ENCODE results near the gene GNAO1.

The GNAO1 gene

GRCh38 chr16:56336711-56337110 lies 145.4 kb downstream of the GNAO1 start:
- DNase-seq (ENCODE audit: low read depth) = no peak

- DNase-seq (ENCODE audit: low read depth) = no peak
Observed at GRCh38 chr16:56337131-56337857, 146.0 kb downstream of the GNAO1 start.

DNA sequence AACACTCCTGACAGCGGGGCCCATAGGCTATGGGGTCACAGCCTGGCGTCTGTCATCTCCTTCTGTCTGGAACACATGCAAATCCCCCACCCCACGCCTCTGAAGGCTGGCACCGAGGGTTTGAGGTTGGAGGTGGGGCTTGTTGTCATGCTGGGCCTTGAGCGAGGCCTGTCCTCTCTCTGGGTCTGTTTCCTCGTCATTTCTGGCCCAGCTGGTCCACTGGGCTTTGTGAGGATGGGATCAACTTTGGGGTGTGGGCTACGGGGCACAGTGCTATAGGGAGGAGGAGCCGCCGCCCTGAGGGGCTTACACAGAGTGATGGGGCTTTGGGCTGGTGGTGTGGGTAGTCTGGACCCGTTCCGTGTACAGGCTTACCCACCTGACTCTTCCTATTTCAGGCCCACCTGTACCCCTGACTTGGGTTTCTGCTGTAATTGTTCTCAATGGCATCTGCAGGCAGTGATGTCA lies 146.6 kb downstream of the GNAO1 start:
- no peak for DNase-seq (ENCODE audit: low read depth)

GRCh38 chr16:56338566-56339318 lies 147.5 kb downstream of the GNAO1 start:
- DNase-seq (ENCODE audit: low read depth) = no peak

GRCh38 chr16:56339431-56340195 lies 148.3 kb downstream of the GNAO1 start:
- DNase-seq (ENCODE audit: low read depth) = no peak

GRCh38 chr16:56340416-56340815 lies 149.1 kb downstream of the GNAO1 start:
- no peak for DNase-seq (ENCODE audit: low read depth)

DNA sequence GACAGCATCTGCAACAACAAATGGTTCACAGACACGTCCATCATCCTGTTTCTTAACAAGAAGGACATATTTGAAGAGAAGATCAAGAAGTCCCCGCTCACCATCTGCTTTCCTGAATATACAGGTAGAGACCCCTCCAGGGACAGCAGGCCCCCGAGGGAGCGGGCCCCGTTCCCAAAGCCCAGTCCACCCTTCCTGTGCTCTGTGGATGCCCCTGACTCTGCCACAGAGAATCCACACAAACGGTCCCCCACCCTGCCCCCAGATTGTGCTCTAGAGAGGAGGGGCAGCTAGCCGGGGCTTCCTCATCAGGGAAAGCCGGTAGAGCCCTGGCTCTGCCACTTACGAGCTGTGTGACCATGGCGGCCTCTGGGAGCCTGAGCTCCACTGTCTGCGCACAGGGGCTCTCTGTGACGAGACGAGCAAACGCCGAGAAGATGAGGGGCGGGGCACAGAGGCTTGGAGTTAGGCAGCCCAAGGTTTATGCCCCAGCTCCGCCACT lies 149.6 kb downstream of the GNAO1 start:
- no peak for DNase-seq (ENCODE audit: low read depth)

DNA sequence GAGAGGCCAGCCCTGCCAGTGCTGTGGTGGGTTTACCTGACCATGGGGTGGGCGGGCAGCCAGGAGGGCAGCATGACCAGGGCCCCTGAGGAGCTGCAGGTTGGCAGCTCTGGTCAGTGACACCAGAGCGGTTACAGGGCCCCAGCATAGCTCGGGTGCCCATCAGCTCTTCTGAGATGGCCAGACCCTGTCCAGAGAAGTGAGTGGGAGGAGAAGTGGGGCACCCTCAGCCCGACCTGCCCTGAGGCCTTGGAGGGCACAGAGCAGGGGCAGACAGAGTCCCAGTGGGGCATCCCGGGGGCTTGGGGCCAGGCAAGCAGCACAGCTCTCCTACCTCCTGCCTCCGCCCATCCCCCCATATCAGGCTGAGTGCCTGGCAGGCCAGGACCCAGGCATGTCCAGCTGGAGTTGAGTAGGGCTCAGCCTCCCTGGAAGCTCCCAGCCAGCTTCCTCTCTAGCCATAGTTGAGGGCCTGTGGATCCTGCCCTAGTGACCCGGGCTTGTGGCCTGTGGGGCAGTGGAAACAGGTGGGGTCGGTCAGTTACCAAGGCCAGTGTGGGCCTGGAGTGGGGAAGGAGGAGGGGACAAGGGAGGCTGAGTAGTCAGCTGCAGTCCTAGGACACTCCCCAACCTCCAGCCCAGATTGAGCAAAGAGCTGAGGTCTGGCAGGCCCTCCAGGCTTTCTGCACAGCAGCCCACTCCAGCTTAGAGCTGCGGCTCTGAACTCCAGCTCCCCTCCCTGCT lies 150.5 kb downstream of the GNAO1 start:
- DNase-seq (ENCODE audit: low read depth) = no peak

DNA sequence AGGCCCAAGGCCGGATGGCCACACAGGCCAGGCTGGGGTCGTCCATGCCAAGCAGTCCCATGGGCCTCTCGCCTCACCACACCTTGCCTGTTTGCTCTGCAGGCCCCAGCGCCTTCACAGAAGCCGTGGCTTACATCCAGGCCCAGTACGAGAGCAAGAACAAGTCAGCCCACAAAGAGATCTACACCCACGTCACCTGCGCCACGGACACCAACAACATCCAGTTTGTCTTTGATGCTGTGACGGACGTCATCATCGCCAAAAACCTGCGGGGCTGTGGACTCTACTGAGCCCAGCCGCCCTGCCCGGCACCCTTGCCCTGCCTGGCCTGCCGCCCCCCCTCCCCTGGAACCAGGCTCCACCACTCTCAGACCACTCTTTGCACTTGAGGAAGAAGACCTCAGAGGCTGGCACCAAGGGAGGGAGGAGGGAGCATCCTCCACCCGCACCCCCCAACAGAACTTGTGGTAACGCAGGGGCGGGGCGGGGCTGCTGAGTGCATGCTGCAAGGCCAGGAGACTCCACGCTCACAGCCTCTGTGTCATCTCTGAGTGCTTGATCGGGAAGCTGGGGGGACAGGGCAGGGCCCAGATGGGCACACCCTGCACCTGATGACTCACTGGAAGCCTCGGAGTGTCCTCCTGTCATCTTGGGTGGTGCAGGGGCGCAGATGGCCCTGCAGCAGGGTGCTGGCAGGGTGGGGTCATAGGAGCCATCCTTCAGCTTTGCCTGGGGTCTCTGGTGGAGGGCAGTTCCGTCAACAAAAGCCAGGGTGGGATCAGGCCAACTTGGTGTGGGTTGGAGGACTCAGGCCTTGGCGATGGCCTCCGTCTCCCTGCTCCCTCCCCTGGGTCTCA lies 152.6 kb downstream of the GNAO1 start:
- no peak for DNase-seq (ENCODE audit: low read depth)

DNA sequence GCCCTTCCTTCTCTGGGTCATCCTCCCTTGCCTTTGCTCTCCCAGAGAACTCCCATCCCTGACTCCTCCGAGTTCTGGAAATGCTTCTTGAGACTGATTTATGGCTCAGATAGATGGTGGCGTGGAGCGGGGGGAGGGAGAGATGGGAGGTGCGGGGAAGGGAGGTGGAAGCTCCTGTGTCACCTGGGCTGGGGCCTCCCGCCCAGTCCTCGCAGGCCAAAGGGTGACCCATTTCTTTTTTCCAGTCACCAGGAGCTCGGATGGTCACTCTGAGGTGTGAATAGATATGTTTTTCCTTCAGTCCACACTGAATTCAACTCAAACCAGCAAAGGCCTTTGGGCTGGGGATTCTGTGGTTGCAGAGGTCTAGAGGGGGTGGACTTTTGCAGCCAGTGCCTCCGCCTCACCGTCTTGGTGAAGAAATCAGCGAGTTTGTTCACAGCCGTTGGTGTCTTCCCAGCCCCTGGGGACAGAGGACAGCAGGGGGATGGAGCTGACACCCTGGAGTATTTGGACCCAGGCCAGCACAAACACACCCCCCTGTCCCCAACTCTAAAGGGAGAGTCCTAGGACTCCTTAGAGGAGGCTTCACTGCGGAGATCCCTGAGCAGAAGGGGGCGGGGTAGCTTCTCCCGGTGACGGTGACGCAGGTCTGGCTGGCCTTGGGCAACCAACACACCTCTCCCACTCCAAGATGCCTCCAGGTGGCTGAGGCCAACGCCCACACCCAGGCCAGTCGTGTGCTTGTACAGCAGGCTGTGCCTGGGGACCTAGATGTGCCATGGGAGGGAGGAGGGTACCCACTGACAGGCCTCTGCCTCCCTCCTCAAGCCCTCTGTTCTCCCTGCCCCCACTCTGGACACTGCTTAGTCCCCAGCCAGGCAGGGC lies 153.5 kb downstream of the GNAO1 start:
- DNase-seq (ENCODE audit: low read depth) = no peak

DNA sequence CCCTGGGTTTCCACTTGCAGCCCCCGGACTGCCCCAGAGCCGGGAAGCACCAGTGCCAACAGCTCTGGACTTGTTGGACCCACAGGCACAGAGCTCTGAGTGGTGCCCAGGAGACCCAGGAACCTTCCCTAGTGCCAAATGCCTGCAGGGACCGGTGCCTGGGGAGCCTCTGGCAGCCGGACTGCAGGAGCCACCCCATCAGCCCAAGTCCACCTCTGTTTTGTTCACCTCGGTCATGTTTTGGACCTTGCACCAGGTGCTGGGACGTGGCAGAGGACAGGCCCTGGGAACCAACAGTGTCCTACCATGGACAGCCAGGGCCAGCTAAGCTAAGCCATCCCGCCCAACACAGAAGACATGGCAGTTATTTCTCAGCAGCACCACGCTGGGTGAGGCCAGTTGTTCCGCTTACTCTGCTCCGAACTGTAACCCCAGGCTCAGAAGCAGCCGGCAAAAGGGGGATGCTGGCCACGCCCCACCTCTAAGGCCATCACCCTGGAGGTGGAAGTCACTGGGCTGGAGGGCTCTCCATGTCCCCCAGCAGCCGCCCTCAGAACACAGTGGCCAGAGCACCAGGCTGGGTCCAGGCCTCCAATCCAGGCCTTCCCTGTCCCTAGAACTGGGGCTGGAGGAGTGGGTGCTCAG lies 154.2 kb downstream of the GNAO1 start:
- no peak for DNase-seq (ENCODE audit: low read depth)

- DNase-seq (ENCODE audit: low read depth) = no peak
Observed at GRCh38 chr16:56346131-56346890, 155.0 kb downstream of the GNAO1 start.

- no peak for DNase-seq (ENCODE audit: low read depth)
Observed at GRCh38 chr16:56347166-56347565, 155.9 kb downstream of the GNAO1 start.

DNA sequence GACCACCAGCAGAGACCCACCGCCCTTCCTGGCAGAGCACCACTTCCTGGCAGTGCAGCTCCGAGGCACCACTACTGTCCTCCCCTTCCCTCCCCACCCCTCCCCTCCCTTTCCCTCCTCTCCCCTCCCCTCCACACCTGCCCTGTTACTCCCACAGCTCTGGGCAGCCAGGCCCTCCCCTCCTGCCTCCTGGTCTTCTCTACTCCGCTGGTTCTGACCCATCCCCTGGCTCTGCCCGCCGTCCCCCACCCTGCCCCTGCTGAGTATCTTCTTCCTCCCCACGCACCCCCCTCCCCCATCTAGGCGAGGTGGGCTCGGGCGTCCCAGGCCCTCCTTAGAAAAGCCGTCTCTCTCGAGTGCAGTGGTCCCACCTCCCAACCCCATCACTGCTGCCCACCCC lies 156.4 kb downstream of the GNAO1 start:
- DNase-seq (ENCODE audit: low read depth) = no peak

GRCh38 chr16:56348168-56349085 lies 157.1 kb downstream of the GNAO1 start:
- DNase-seq (ENCODE audit: low read depth) = no peak

- DNase-seq (ENCODE audit: low read depth) = no peak
Observed at GRCh38 chr16:56349086-56349415, 157.8 kb downstream of the GNAO1 start.

DNA sequence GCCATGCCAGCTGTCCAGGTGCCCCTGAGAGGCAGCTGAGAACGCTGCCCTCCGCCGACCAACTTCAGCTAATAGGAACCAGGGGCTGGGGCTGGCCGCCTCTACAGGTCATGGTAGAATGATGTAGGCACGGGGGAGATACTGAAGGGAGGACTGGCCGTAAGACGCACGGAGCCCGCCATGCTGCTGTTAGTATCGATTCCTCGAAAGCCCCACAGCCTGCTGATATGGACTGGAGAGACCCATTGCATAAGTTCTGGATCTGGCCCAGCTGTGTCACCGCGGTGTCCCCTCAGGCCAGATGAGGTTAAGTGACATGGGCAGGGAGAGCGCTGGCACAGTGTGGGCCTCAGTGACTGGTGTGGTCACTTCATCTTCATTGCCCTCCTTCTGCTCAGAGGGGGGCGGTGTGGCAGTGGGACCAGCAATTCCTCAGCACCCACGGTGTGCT lies 158.4 kb downstream of the GNAO1 start:
- no peak for DNase-seq (ENCODE audit: low read depth)
